T47D (cell line): Measurements from ENCODE around the gene DENND4A.
"Not testable (repeated sequence)": the region's sequence is repeated elsewhere in the genome, so short reads cannot be mapped to it uniquely, and the experiment has no call there.

Experiments used
- DNase-seq, 2 experiments: peaks; one replicate each; pipeline versions ENCODE4 v3.0.0 to v3.0.0-alpha.2; 2011 to 2012; ENCODE audit warnings: low read depth in 1 of 2, low spot score in 1 of 2
- JUND ChIP-seq: IDR thresholded peaks from 2 replicates; pipeline ENCODE4 v1.6.1; 2012; ENCODE audit warnings: low read depth
- in situ Hi-C: cut with HindIII; loops from 2 replicates; pipeline ENCODE4 v1.10.0; 2016; ENCODE audit warnings: low sequenced_read_pairs, low pct_unique_long_range_greater_than_20kb

Gene DENND4A

GRCh38 chr15:65752151-65752700, 39.9 kb downstream of the DENND4A start:
- TF ChIP-seq JUND: no peak
- in situ Hi-C loops: no loop called here
- no peak for DNase-seq

- TF ChIP-seq JUND: no peak
- DNase-seq: no peak
Measured at GRCh38 chr15:65751431-65751830, 40.7 kb downstream of the DENND4A start.

GRCh38 chr15:65747265-65747664, 44.8 kb downstream of the DENND4A start:
- in situ Hi-C loops: no loop called here
- DNase-seq: no peak
- TF ChIP-seq JUND: no peak

More at GRCh38 chr15:65751431-65751830, 40.7 kb downstream of the DENND4A start:
- in situ Hi-C loops: no loop called here

- no peak for TF ChIP-seq JUND
- in situ Hi-C loops: no loop called here
- DNase-seq: no peak
Measured at GRCh38 chr15:65743637-65744252, 48.3 kb downstream of the DENND4A start.

GRCh38 chr15:65740148-65740547, 51.9 kb downstream of the DENND4A start:
- in situ Hi-C loops: no loop called here
- TF ChIP-seq JUND: no peak
- DNase-seq: no peak

GRCh38 chr15:65738649-65739048, 53.4 kb downstream of the DENND4A start:
- TF ChIP-seq JUND: no peak
- no peak for DNase-seq
- in situ Hi-C loops: no loop called here

- in situ Hi-C loops, DNase-seq: not testable (repeated sequence)
Measured at GRCh38 chr15:65733599-65733998, 58.5 kb downstream of the DENND4A start.

- in situ Hi-C loops: no loop called here
- no peak for TF ChIP-seq JUND
- DNase-seq: no peak
Measured at GRCh38 chr15:65732698-65733097, 59.4 kb downstream of the DENND4A start.

- in situ Hi-C loops: no loop called here
- DNase-seq: no peak
- TF ChIP-seq JUND: no peak
Measured at GRCh38 chr15:65731926-65732325, 60.2 kb downstream of the DENND4A start.

- in situ Hi-C loops: no loop called here
- no peak for DNase-seq
- TF ChIP-seq JUND: no peak
Measured at GRCh38 chr15:65730549-65731172, 61.4 kb downstream of the DENND4A start.

- in situ Hi-C loops: no loop called here
- TF ChIP-seq JUND: no peak
- DNase-seq: no peak
Measured at GRCh38 chr15:65724464-65725215, 67.5 kb downstream of the DENND4A start.

GRCh38 chr15:65723876-65724275, 68.2 kb downstream of the DENND4A start:
- no peak for DNase-seq
- in situ Hi-C loops: no loop called here
- no peak for TF ChIP-seq JUND

GRCh38 chr15:65722191-65722590, 69.9 kb downstream of the DENND4A start:
- in situ Hi-C loops: no loop called here
- no peak for DNase-seq

More at GRCh38 chr15:65722191-65722590, 69.9 kb downstream of the DENND4A start:
- no peak for TF ChIP-seq JUND
